BE2C (cell line): Measurements from ENCODE around the gene SORBS1.

ENCODE experiments used
- DNase-seq: peaks from one replicate; pipeline ENCODE4 v3.0.0-alpha.2; 2020
- H3K27me3 ChIP-seq: fragments of 250-450 bp; sonication (Bioruptor Pico); 2 replicates; pipeline ENCODE4 v1.5.1; 2020; ENCODE audit warnings: mild to moderate bottlenecking
- H3K36me3 ChIP-seq: fragments of 250-450 bp; sonication (Bioruptor Pico); 2 replicates; pipeline ENCODE4 v1.5.1; 2020; ENCODE audit warnings: mild to moderate bottlenecking
- H3K4me1 ChIP-seq: fragments of 250-450 bp; sonication (Bioruptor Pico); 2 replicates; pipeline ENCODE4 v1.5.1; 2020
- H3K4me3 ChIP-seq: 2 replicates; pipeline ENCODE4 v1.5.1; 2011; ENCODE audit warnings: low read depth, low read length
- H3K9me3 ChIP-seq: fragments of 250-450 bp; sonication (Bioruptor Pico); 2 replicates; pipeline ENCODE4 v1.5.1; 2020
- TF ChIP-seq, protein P1 (sequence below): IDR thresholded peaks from 2 replicates; pipeline ENCODE4 v1.5.1; 2012; ENCODE audit warnings: mild to moderate bottlenecking, low read depth, low read length

Gene SORBS1

DNA sequence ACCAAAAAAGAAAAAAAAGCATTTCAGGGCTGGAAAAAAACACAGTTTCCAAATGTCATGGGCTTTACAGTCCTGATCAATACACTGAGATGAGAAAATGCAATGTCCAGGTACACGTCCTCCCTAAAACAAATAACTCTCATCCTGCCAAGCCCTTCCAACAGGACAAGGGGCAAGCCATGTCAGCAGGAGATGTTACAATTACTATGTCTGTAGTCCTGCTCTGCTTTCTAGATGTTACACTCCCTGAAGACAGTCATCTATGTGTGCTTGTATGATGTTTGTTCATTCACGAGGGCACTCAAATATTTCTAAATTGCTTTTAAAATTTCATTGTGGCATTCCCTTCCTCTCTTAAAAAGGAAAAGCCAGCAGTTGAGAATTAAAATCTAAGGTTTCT is 103.2 kb downstream of the SORBS1 start:
- H3K27me3 ChIP-seq: no peaks in the 10 kb centered on the region; the same call in 1 of the 2 replicates
- TF ChIP-seq, protein P1, sequence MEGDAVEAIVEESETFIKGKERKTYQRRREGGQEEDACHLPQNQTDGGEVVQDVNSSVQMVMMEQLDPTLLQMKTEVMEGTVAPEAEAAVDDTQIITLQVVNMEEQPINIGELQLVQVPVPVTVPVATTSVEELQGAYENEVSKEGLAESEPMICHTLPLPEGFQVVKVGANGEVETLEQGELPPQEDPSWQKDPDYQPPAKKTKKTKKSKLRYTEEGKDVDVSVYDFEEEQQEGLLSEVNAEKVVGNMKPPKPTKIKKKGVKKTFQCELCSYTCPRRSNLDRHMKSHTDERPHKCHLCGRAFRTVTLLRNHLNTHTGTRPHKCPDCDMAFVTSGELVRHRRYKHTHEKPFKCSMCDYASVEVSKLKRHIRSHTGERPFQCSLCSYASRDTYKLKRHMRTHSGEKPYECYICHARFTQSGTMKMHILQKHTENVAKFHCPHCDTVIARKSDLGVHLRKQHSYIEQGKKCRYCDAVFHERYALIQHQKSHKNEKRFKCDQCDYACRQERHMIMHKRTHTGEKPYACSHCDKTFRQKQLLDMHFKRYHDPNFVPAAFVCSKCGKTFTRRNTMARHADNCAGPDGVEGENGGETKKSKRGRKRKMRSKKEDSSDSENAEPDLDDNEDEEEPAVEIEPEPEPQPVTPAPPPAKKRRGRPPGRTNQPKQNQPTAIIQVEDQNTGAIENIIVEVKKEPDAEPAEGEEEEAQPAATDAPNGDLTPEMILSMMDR: no peak
- no peaks in the 10 kb centered on the region for H3K4me1 ChIP-seq
- no peaks in the 10 kb centered on the region for H3K36me3 ChIP-seq
- no peak for DNase-seq
- no peaks in the 10 kb centered on the region for H3K9me3 ChIP-seq
- H3K4me3 ChIP-seq: no peak overlapping the region

DNA sequence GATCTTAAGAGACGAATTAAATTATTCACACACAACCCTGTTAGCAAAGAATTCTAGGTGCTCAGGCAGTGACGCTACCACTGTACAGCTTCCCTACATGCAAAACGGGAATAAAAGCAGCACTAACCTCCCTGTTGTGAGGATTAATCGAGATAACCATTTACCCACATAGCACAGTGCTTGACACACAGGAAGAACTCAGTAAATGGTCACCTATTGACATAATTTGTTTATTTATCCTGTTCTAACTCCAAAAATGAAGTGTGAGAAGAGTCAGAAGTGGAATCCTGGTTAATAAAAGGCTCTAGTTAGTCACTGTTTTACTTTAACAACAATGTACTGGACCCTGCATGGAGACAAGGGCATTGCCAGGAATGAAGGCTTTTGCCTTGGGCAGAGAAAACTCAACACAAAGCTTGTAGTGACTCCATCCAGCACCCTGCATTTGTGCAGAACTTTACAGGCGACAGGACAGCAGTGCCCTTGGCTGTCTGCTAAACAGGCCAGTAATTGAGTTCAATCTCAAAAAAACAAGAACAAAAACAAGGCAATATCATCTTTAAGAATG is 103.8 kb downstream of the SORBS1 start:
- Histone ChIP-seq H3K4me1 (no peaks in the 10 kb centered on the region), H3K9me3 (no peaks in the 10 kb centered on the region), H3K4me3 (no peak overlapping the region), H3K27me3 (no peaks in the 10 kb centered on the region; the same call in 1 of the 2 replicates), H3K36me3 (no peaks in the 10 kb centered on the region)
- TF ChIP-seq, protein P1: no peak
- no peak for DNase-seq

DNA sequence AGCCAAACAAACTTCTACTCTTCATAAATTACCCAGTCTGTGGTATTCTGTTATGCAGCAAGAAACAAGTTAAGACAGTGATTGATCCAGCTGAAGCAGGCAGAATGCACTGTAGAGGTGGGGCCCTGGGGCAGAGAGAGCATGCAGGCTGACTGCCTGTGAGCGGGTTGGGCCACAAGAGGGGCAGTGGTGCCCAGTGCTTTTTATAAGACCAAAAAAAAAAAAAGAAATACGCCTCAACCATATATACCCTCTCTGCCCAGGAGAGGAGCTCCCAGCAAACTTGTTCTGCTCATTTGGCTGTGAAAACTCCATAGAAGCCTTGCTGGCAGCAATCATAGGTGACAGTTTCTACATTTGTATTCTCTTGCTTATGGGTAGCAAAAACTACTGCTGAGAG is 104.7 kb downstream of the SORBS1 start:
- Histone ChIP-seq H3K27me3 (no peaks in the 10 kb centered on the region; the same call in 1 of the 2 replicates), H3K4me3 (no peak overlapping the region), H3K36me3 (no peaks in the 10 kb centered on the region), H3K9me3 (no peaks in the 10 kb centered on the region), H3K4me1 (no peaks in the 10 kb centered on the region)
- DNase-seq: no peak
- TF ChIP-seq, protein P1: no peak

DNA sequence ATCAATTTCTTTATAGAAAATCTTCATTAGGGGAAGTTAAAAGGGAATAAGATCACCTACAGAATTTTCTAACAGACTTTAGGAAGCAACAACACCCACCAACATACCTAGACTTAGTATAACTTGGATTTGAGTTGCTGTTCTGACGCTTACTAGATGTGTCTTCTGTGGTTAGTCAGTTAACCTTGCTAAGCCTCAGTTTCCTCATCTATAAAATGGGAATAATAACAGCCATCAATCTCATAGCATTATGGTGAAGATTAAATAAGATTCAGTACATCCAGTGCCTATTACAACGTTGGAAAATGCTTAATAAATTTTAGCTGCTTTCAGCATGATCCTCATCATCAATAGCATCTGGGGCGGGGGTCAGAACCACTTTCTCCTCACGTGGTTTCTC is 106.2 kb downstream of the SORBS1 start:
- no peaks in the 10 kb centered on the region for H3K9me3 ChIP-seq
- no peak overlapping the region for H3K4me3 ChIP-seq
- no peaks in the 10 kb centered on the region for H3K4me1 ChIP-seq
- TF ChIP-seq, protein P1: no peak
- DNase-seq: no peak
- H3K27me3 ChIP-seq: no peaks in the 10 kb centered on the region
- no peaks in the 10 kb centered on the region for H3K36me3 ChIP-seq

DNA sequence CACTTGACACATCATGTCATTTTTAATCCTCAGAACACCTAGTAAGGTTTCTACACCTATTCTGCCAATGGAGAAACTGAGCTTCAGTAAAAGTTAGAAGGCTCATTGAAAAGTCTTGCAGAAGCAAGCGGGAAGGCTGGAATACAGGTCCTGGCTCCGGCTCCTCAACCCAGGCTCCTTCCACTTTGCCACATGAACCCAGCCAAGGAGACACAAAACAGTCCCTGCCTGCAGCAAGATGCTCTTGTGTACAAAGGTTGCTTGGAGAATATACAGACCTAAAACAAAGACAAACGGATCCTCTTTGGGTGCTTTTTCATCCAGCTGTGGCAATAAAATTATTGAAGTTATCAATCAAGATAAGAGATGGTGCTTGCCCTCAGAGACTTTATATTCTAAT is 106.8 kb downstream of the SORBS1 start:
- no peak for DNase-seq
- TF ChIP-seq, protein P1: no peak
- Histone ChIP-seq H3K27me3 (no peaks in the 10 kb centered on the region), H3K4me1 (no peaks in the 10 kb centered on the region), H3K9me3 (no peaks in the 10 kb centered on the region), H3K36me3 (no peaks in the 10 kb centered on the region), H3K4me3 (no peak overlapping the region)

DNA sequence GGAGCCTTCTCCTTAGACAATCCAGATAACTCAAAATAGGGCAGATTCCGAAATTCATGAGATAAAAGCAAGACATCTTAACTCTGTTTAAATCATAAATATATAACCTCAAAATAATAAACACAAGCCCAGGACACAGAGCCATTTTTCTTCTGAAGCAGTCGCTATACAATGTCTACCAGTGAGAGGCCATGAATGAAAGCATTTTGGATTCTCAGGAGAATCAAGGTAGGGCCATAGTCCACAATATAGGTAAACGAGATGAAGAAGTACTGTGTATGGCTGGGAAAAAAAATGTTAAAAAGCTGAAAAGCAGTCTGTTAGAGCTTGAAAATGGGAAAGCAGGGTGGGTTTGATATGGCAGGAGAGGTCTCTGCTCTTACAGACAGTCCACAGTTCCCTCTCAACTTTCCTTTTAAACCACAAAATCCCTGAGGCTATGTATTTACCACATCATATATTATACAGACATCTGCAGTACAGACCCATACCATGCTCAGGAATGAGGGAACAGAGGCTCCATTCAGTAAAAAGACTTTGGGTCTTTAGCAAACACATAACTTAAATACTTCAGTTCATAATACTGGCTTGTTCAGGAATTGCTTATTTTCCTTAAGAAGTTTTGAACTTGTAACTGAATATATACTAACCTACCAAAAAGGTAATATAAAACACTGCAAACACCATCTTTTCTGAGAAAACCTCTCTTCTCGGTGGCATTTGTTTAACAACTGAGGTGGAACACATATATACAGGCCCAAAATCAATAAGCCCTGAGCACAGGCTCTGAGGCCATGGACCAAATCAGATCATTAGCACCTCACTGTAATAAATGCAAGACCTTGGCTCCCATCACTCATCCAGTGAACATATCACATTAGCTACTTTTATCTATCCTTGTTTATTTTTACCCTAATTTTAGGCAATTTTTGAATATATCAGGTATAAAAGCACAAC is 109.3 kb downstream of the SORBS1 start:
- TF ChIP-seq, protein P1: no peak
- Histone ChIP-seq H3K27me3 (no peaks in the 10 kb centered on the region), H3K4me1 (no peaks in the 10 kb centered on the region), H3K9me3 (no peaks in the 10 kb centered on the region), H3K36me3 (no peaks in the 10 kb centered on the region), H3K4me3 (no peak overlapping the region)
- DNase-seq: no peak
